ENCODE measurements around the gene TAF6.

Gene TAF6

DNA sequence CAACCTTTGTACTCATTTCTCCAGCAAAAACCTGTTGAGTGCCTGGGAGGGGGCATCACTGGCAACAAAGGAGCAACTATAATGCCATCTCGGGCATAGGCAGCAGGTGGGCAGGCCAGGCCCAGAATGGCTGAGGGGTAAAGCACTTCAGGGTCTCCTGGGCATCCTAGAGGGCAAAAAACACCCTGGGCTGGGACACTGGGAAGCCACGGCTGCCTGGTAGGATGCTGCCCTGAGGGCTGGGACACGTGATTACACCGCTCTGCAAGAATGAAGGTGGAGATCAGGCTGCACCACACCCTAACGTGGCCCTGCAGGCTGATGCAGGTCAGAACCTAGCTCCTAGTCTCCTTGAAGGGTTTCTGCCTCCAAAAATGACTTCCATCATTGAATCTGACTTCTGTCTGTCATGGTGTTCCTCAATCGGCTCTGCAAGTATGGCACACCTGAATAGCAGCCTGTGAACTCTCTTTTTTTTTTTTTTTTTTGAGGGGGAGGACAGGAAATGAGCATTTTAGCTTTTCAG is 43.9 kb upstream of the TAF6 start:
- in situ Hi-C loops (cut with HindIII; ENCODE audit: low sequenced_read_pairs), result no loop called here
- TF ChIP-seq, protein P1, sequence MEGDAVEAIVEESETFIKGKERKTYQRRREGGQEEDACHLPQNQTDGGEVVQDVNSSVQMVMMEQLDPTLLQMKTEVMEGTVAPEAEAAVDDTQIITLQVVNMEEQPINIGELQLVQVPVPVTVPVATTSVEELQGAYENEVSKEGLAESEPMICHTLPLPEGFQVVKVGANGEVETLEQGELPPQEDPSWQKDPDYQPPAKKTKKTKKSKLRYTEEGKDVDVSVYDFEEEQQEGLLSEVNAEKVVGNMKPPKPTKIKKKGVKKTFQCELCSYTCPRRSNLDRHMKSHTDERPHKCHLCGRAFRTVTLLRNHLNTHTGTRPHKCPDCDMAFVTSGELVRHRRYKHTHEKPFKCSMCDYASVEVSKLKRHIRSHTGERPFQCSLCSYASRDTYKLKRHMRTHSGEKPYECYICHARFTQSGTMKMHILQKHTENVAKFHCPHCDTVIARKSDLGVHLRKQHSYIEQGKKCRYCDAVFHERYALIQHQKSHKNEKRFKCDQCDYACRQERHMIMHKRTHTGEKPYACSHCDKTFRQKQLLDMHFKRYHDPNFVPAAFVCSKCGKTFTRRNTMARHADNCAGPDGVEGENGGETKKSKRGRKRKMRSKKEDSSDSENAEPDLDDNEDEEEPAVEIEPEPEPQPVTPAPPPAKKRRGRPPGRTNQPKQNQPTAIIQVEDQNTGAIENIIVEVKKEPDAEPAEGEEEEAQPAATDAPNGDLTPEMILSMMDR (IDR thresholded peaks at IDR 0.05; ENCODE audit: low read depth, low read length, missing control alignments), result no peak
- no peak overlapping the region for H3K4me3 ChIP-seq (ENCODE audit: low read depth, low read length)
- no peak for DNase-seq (ENCODE audit: low read depth)

DNA sequence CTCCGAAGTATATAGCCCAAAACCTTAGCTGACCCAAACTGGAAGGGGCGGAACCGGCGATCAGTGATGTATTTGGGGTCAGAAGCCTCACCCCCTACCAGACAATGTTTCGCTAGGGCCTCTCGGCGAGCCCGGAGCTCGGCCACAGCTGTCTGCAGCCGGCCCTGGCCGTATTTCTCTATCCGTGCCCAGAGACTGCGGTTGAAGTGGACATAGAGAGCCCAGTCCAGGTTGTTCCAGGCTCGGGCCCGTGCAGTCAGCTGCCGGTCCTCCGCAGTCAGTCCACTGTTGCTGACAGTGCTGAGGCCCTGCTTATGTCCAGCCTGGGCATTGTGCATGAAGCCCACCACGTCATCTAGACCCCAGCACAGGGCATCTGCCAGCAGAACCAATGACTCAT is 40.9 kb upstream of the TAF6 start:
- no peak overlapping the region for H3K4me3 ChIP-seq (ENCODE audit: low read depth, low read length)
- DNase-seq (ENCODE audit: low read depth), result no peak
- TF ChIP-seq, protein P1 (IDR thresholded peaks at IDR 0.05; ENCODE audit: low read depth, low read length, missing control alignments), result no peak
- in situ Hi-C loops (cut with HindIII; ENCODE audit: low sequenced_read_pairs), result no loop called here

DNA sequence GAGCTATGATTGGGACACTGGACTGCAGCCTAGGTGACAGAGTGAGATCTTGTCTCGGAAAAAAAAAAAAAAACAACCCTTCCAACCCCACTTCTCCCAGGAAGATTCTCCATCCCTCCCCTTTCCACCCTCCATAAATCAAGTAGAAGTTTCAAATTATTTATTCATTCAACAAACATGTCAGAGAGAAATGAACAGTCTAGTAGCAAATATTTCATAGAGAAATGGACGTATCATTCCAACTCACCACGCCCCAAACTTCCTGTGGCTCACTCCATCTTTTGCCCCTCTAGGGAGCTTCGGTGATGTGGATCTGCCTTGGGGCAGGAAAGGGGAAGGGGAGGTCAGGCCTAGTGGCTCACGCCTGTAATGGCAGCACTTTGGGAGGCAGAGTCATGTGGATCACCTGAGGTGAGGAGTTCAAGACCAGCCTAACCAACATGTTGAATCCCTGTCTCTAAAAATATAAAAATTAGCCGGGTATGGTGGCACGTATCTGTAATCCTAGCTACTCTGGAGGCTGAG is 40.0 kb upstream of the TAF6 start:
- no peak for DNase-seq (ENCODE audit: low read depth)
- peak overlapping the region; percentile 76 for H3K4me3 ChIP-seq (ENCODE audit: low read depth, low read length)
- TF ChIP-seq, protein P1 (IDR thresholded peaks at IDR 0.05; ENCODE audit: low read depth, low read length, missing control alignments), result no peak
- in situ Hi-C loops (cut with HindIII; ENCODE audit: low sequenced_read_pairs), result no loop called here

DNA sequence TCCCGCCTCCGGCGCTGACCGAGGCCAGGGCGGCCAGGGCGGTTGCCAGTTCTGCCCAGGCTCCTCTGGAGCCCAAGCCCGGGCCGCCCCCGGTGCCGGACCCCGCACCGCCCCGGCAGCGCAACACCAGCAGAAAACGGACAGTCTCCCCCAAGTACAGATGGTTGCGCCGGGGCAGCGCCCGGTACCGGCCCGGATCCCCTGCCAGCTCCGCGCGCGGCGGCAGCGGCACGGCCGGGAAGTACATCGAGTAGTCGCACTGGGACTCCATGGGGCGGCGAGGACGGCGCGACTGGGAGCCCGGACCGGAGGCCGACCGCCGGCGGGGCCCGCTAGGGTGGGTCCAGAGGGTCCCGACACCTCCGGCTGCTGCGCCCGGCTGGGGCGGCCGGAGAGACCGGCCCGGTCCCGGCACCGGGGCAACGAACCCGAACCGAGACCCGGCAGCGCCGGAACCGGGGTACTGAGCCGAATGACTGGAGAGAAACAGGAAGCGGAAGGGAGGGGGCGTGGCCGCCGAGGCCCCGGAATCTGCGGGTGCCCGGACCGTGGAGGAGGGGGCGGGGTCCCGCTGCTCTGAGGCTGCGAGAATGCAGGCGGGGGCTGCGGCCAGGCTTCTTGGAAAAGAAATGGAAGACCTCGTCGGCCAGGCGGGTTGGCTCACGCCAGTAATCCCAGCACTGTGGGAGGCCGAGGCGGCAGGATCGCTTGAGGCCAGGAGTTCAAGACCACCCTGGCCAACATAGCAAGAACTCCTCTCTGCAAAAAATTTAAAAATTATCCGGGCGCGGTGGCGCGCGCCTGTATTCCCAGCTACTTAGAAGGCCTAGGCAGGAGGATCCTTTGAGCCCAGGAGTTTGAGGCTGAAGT is 39.3 kb upstream of the TAF6 start, which contains the start of gene TRAPPC14:
TRAPPC14 (minus strand) TSS at position 495 of the 870 bp plus-strand sequence; CDS start at position 271, 224 bp downstream.
- TF ChIP-seq, protein P1 (IDR thresholded peaks at IDR 0.05; ENCODE audit: low read depth, low read length, missing control alignments), result no peak
- H3K4me3 ChIP-seq (ENCODE audit: low read depth, low read length), result peak within 1 kb of the TSS; percentile 76
- DNase-seq (ENCODE audit: low read depth), result peak; percentile 55
- in situ Hi-C loops (cut with HindIII; ENCODE audit: low sequenced_read_pairs), result no loop called here

DNA sequence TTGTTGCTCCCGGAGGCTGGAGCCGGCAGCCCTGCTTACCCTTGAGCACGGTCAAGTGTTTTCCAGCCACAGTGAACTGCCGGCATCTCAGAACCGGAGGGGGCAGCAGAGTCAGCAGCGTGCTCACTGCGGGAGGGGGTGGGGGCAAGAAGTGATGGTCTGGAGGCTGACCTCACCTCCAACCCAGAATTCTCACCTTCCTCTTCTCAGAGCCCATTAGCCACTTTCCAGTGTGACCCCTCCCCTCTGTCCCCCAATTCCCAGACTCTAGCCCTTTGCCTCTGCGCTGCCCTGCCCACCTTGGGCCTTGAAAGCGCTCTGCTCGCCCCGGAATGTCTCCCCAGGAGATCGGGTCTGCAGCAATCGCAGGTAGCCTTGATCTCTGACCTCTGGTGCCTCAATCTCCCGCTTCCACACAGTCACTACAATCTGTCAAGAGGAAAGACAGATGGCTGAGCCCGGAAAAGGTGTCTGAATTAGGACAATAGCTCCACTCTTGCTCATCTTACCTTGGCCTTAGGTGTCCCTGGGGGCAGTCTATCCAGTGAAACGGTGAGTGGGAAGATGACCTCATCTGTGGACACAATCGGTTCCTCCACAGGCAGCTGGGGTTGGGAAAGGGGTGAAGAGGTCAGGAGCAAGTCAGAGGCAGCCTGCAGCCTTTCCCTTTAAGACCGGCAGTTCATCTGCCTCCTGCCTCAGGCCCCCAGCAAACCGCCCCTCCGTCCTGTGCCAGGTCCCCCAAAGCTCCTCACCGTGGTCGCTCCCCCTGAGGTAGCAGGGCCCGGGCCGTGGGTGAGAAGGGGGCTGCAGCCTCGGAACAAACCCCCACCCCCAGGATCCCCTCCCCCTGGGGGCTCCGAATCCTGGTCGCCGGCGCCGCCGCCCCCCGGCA is 38.4 kb upstream of the TAF6 start:
- DNase-seq (ENCODE audit: low read depth), result no peak
- TF ChIP-seq, protein P1 (IDR thresholded peaks at IDR 0.05; ENCODE audit: low read depth, low read length, missing control alignments), result peak; percentile 25
- in situ Hi-C loops (cut with HindIII; ENCODE audit: low sequenced_read_pairs), result no loop called here

DNA sequence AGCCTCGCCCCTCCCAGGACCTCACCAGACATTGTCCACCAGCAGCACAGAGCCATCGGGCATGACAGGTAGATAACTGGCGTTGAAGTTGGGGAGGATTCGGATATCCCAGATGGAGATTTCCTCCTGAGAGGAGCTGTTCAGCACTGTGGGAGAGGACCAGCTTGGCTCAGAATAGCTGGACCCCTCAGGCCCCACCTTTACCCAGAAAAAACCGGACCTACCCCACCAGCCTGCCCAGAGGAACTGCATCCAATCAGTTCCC is 37.8 kb upstream of the TAF6 start:
- in situ Hi-C loops (cut with HindIII; ENCODE audit: low sequenced_read_pairs), result no loop called here
- no peak for DNase-seq (ENCODE audit: low read depth)
- TF ChIP-seq, protein P1 (IDR thresholded peaks at IDR 0.05; ENCODE audit: low read depth, low read length, missing control alignments), result no peak
- H3K4me3 ChIP-seq (ENCODE audit: low read depth, low read length), result peak overlapping the region; percentile 76

More for the DNA sequence above, 38.4 kb upstream of the TAF6 start:
- H3K4me3 ChIP-seq (ENCODE audit: low read depth, low read length), result peak overlapping the region; percentile 76

Data from astrocyte of the cerebellum (primary cell).